Upper lobe of left lung (tissue), 4 donors: Measurements from ENCODE around the gene LIG3.

ENCODE experiments used
- EP300 ChIP-seq, 4 donors: sonication (generic); formaldehyde crosslinking; IDR thresholded peaks; one replicate each; pipeline ENCODE4 v1.5.1; 2017; ENCODE audit warnings: antibody characterized with exemption in 4 of 4, control low read depth in 2 of 4
- POLR2A ChIP-seq, 4 donors: fragments of 450-650 bp; IDR thresholded peaks; one replicate each; pipeline ENCODE4 v1.5.1; 2016 to 2017; ENCODE audit warnings: antibody characterized with exemption in 4 of 4, mild to moderate bottlenecking in 2 of 4
- POLR2AphosphoS5 ChIP-seq, 2 donors: sonication (generic); formaldehyde crosslinking; IDR thresholded peaks; one replicate each; pipeline ENCODE4 v1.5.1; 2017; ENCODE audit warnings: antibody characterized with exemption in 2 of 2
- TF ChIP-seq, protein P1 (sequence below), 6 experiments: fragments of 450-650 bp in 4 of 6; fragments of 200-600 bp in 2 of 6; sonication (generic) in 2 of 6; IDR thresholded peaks; one replicate each; pipeline ENCODE4 v1.5.1; 2016 to 2019; ENCODE audit warnings: antibody characterized with exemption in 6 of 6

DNA sequence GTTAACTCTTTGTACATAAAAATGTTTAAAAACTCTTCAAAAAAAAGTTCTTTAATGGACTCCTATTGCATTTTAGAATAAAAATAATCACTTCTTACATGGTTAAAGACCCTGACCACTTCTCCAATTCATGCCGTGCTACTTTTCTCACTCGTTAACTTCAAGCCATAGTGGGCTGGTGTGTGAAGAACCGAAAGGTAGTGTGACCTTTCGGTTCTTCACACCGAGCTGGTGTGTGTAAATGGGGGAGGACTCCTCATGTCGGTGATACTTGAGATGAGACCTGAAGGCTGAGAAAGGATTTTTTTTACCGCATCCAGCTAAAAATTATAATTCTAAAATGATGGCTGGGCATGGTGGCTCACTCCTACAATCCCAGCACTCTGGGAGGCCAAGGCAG lies 61.1 kb downstream of the LIG3 start:
- no peak for TF ChIP-seq POLR2A (IDR thresholded peaks at IDR 0.05)
- TF ChIP-seq, protein P1, sequence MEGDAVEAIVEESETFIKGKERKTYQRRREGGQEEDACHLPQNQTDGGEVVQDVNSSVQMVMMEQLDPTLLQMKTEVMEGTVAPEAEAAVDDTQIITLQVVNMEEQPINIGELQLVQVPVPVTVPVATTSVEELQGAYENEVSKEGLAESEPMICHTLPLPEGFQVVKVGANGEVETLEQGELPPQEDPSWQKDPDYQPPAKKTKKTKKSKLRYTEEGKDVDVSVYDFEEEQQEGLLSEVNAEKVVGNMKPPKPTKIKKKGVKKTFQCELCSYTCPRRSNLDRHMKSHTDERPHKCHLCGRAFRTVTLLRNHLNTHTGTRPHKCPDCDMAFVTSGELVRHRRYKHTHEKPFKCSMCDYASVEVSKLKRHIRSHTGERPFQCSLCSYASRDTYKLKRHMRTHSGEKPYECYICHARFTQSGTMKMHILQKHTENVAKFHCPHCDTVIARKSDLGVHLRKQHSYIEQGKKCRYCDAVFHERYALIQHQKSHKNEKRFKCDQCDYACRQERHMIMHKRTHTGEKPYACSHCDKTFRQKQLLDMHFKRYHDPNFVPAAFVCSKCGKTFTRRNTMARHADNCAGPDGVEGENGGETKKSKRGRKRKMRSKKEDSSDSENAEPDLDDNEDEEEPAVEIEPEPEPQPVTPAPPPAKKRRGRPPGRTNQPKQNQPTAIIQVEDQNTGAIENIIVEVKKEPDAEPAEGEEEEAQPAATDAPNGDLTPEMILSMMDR (IDR thresholded peaks at IDR 0.05): no peak
- no peak for TF ChIP-seq POLR2AphosphoS5 (IDR thresholded peaks at IDR 0.05)
- no peak for TF ChIP-seq EP300 (IDR thresholded peaks at IDR 0.05)
